Activated naive CD4-positive, alpha-beta T cell treated with anti-CD3 and anti-CD28 coated beads, Interleukin-2, amount 50 U/mL, for 16 hours (primary cell): Measurements from ENCODE around the gene COL19A1.
"Not testable (repeated sequence)": the region's sequence is repeated elsewhere in the genome, so short reads cannot be mapped to it uniquely, and the experiment has no call there.

Experiments used
- DNase-seq: peaks from one replicate; pipeline ENCODE4 v3.0.0-alpha.2; 2020

The COL19A1 gene

GRCh38 chr6:69973763-69974162 lies 107.4 kb downstream of the COL19A1 start:
- DNase-seq: no peak

- no peak for DNase-seq
Observed at GRCh38 chr6:69974193-69974592, 107.8 kb downstream of the COL19A1 start.

DNA sequence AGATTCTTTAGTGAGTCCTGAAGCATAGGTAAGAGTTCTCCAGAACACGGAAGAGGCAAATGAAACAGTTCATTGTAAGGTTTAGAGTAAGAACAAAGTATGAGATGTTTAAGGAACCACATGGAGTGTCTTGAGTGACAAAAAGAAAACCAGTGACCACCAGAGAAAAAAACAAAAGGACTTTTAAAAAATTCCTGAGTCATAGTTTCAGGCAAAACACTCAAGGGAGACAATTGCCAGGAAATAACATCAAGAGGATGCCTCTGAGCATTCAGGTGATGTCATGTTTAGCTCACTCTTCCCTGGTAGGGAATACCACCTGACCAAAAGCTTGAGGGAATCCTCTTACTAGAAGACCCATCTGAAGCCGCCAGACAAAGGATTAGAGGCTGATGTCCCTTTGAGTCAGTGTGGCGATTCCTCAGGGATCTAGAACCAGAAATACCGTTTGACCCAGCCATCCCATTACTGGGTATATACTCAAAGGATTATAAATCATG lies 110.3 kb downstream of the COL19A1 start:
- no peak for DNase-seq

- DNase-seq: no peak
Observed at GRCh38 chr6:69980624-69981023, 114.3 kb downstream of the COL19A1 start.

DNA sequence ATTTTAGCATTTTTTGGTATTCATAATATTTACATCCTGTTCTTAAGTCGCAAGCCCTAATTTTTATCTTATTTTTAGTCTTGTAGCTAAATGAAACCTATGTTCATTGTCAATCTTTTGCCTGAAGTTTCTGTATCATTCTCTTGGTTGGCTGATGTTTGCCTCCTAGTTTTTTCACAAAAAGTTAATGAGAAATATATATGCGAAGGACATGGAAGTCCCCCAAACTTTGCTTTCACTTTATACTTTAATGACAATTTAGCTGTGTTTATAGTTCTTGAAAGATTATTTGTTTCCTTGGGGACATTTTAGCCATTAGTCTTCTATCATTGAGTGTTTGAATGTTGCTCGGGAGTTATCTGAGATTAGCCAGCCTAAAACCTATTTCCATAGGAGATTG lies 118.2 kb downstream of the COL19A1 start:
- DNase-seq: no peak

GRCh38 chr6:69985180-69985579 lies 118.8 kb downstream of the COL19A1 start:
- DNase-seq: no peak

GRCh38 chr6:69987550-69987949 lies 121.2 kb downstream of the COL19A1 start:
- DNase-seq: no peak

DNA sequence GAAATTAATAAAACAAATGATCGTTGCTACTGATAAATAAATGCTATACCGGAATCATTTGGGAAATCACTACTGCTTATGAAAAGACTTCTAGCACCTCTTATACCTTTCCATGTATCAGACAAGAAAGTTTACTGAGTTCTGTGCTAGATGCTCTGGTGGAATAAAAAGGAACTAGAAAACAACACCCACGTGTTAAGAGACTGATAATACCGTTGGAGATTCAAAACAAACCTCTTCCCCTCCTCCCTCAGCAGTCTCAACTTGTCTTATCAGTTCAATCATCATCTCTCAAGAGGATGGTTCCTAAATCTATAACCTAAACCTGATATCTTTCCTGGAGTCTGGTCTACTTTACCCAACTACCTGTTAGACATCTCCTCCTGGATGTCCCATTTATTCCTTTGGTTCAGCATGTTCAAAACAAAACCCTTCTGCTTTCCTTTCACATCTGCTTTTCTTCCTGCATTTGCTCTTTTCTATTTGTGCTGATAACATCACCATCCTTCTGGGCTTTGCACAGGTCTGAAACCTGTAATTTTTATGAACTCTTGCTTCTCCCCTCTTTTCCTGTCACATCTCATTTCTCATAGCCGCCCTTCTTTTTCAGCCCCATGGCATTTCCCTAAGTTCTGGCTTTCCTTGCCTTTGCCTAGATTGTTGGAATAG lies 122.2 kb downstream of the COL19A1 start:
- no peak for DNase-seq

DNA sequence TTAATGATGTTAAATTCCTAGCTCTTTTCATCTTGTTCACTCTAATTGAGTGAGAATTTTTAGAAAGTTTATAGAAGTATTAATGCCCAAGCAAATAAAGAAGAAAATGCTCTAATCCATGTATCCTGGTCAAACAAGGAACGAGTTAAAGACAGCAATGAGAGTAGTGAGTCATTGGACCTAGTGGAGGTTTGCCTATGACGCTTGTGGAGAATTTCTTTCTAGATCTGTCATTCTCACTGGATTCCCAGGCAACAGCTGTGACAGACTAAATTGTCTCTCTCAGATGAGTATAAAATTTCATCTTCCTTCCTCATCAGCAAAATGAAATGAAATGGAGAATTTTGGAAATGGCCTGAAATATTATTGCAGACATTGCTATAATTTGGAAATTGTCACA lies 127.9 kb downstream of the COL19A1 start:
- DNase-seq: no peak

DNA sequence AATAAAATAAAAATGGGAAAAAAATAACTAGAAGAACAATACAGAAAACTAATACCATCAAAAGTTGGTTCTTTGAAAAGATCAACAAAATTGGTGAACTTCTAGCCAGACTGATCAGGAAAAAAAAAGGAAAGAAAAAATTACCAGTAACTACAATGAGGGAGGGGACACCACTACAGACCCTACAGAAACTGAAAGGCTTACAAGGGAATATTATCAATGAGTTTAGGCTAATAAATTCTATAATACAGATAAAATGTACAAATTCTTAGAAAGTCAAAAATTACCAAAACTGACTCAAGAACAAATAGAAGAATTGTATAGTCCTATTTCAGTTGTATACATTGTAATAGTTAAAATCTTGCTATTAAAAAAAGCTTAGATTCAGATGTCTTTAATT lies 141.8 kb downstream of the COL19A1 start:
- DNase-seq: no peak

DNA sequence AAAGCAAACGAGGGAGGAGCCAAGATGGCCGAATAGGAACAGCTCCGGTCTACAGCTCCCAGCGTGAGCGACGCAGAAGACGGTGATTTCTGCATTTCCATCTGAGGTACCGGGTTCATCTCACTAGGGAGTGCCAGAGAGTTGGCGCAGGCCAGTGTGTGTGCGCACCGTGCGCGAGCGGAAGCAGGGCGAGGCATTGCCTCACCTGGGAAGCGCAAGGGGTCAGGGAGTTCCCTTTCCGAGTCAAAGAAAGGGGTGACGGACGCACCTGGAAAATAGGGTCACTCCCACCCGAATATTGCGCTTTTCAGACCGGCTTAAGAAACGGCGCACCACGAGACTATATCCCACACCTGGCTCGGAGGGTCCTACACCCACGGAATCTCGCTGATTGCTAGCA lies 144.0 kb downstream of the COL19A1 start:
- not testable (repeated sequence) for DNase-seq

DNA sequence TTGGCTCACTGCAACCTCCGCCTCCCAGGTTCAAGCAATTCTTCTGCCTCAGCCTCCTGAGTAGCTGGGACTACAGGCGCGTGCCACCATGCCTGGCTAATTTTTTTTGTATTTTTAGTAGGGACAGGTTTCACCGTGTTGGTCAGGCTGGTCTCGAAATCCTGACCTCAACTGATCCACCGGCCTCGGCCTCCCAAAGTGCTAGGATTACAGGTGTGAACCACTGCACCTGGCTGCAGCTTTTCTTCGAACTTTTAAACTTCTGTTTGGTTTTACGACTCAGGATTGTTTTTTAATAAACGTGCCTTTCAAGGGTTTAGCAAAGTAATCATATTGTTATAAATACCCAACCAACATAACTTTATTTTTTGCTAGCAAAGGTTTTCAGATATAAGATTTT lies 156.8 kb downstream of the COL19A1 start:
- not testable (repeated sequence) for DNase-seq

- no peak for DNase-seq
Observed at GRCh38 chr6:70028246-70028645, 161.9 kb downstream of the COL19A1 start.

DNA sequence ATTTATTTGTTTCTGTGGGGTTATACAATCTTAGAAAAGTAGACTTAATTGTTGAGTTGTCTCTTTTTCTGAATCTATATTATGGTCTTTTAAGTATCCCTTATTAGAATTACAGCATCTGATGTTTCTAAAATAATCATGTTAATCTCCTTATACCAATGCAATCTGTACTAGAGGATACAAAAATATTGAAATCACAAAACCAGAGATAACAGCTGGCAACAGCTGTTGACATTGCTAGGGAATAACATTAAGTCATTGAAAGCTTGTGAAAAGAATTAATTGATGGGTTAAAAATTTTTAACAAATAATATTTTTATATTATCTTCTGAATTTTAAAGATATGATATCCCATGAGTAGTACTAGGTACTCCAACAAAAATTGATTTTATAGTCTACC lies 162.6 kb downstream of the COL19A1 start:
- no peak for DNase-seq

- DNase-seq: no peak
Observed at GRCh38 chr6:70033781-70034180, 167.4 kb downstream of the COL19A1 start.

DNA sequence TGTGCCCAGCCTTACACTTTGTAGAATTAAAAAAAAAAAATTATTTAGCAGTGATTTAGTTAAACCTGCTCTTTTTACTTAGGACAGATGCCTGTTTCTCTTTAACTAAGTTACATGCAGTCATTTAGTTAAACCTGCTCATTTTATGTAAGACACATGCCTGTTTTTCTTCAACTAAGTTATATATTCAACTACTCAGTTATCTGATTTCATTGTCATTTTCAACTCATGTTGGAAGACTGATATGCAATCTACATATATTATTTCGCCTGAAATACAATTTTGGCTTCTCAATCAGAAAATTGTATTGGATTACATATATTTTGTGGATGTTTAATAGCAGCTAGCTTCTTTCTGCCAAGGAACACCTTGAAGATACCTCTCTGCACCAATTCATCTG lies 171.1 kb downstream of the COL19A1 start:
- no peak for DNase-seq

- DNase-seq: no peak
Observed at GRCh38 chr6:70040766-70041165, 174.4 kb downstream of the COL19A1 start.

DNA sequence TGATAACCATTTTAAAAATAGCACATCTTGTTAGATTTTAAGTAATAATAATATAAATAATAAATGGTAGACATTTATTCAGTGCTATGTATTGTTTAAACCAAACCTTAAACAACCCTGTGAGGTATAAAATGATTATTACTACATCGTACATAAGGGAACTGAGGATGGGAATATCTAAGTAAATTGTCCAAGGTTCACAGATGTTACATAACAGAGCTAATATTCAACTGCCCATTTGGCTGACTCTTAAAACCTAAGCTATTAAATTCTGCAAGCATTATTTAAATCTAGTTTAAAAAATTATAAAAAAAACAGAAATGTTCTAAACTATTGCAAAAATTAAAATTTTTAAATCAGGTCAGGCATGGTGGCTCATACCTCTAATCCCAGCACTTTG lies 175.1 kb downstream of the COL19A1 start:
- no peak for DNase-seq

- DNase-seq: no peak
Observed at GRCh38 chr6:70045413-70045812, 179.1 kb downstream of the COL19A1 start.

- DNase-seq: no peak
Observed at GRCh38 chr6:70051197-70052124, 185.1 kb downstream of the COL19A1 start.

- no peak for DNase-seq
Observed at GRCh38 chr6:70059039-70059719, 192.8 kb downstream of the COL19A1 start.

DNA sequence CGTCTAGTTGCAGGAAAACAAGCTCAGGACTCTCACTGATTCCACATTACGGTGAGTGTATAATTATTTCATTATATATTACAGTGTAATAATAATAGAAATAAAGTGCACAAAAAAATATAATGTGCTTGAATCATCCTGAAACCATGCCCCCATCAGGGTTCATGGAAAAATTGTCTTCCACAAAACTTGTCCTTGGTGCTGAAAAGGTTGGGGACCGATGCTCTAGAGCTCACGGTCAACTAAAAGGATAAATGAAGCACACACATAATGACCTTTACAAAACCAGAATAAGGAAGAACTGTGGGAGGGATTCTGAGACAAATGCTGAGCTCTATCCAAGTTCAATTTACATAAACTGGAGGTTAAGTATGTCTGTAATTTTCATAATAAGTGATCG lies 194.3 kb downstream of the COL19A1 start:
- no peak for DNase-seq

DNA sequence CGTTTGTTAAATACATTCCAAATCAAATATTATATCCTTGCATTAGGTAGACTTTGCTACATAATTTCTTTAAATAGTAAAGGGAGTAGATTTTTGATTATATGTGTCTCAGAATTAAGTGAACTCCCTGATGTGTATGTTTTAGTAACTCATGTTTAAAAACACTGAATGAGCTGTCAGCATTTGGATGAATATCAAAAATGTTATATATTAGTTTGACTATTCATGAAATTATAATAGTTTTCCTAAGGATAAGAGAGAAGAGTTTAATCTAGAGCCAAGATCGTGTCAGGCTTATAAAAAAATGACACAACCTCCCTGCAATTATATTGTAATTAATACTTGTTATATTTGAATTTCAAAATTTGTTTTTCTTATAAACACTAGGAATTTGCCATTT lies 195.2 kb downstream of the COL19A1 start:
- DNase-seq: no peak

DNA sequence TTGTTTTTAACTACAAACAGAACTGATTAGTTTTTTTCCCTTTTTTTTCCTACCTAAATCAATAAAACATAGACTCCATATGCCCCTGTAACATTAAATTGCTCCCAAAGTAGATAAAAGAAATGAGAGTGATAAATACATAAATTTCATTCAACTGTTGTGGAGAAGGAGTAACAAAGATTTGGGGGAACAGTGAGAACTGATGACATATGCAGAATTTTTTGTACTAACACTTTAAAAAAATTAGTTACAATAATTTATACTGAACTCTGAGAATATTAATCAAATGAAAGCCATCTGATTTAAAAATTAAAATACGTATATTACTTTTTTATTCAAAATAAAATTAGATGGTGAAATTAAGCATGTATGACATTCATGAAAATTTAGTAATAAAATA lies 195.7 kb downstream of the COL19A1 start:
- no peak for DNase-seq
